Muscle of back (tissue), 11 donors: ENCODE measurements around the gene ZFYVE16. TPM values are rescaled to one million over a fixed set of nuclear protein-coding genes. Genes with fewer than 3 reads are reported as not detected.
A peak's percentile ranks its signal among the peaks of the same experiment; 100 is the strongest.
"Not testable (repeated sequence)": the region's sequence is repeated elsewhere in the genome, so short reads cannot be mapped to it uniquely, and the experiment has no call there.

ENCODE experiments used
- DNase-seq, 3 donors: peaks; one replicate each; pipeline versions ENCODE4 v3.0.0 to v3.0.0-alpha.2; 2013
- polyA plus RNA-seq, 10 donors: library from polyadenylated mRNA; unstranded; fragments of 120-200 nt; gene quantifications; one replicate each; pipeline ENCODE4 v1.2.1, GENCODE V29; 2013; ENCODE audit not compliant: insufficient read length in 10 of 10

ZFYVE16 gene
- polyA plus RNA-seq, 10 donors: 42.7 to 83.1 (median 55.9) TPM

DNA sequence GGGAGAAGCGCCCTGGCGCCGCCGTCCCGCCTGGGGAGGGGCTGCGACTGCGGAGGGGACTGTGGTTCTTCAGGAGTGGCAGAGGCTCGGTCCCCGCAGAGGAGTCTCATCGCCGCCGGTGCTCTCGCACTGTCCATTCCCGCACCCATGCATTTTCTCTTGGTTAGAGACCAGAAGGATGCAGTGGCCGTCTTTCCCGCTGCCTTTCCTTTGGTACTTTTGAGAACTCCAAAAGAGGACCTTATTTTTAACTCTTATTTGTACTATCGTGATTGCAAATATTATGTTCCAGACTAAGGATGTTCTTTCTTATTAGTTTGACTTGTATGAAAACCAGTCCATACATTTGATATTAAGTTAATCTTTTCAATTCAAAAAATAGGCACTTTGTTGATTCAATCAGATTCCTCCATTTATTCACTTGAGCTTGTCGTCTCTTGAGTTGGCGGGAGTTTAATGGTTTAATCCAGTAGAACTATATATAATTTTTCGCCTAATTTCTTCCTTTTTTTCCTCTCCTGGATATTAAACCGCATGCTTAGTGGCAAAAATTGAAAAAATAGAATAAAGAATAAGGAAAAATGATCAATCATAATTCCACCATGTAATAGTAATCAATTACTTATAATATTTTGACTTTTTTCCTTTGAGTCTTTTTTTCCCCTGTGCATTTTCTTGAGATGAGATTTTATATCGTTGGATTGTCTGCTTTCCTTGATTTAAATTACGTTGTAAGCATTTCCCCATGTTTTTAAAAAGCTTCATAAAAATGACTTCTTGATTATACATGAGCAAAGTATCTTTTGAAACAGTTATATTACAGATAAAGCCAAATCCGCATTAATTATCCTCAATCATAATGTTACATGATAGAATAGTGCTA is 861 bp downstream of the ZFYVE16 start:
- peak; percentile 23 to 74 (median 51) for DNase-seq

DNA sequence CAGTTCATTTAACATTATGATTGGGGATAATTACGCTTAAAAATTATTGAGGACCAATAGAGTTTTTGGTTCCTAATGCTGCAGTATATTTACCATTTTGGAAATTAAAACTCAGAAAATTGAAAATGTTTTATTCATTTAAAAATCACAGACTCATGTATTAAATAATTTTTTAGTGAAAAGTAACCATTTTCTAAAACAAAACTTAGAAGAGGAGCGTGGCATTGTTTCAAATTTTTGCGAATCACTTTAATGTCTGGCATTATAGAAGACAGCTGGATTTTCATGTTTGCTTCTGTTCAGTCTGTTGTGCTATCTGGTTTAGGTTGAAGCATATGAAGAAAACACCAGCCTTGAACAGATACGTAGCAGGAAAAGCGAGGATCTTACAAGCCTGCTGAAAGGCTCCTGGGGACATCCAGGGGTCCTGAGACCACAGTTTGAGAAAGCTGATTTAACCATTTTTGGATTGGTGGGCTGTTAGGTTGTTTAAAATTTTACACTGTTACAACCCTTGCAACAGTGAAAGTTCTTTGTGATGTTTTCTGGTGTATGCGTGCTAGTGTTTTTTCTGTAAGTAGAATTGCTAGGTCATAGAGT is 1.6 kb downstream of the ZFYVE16 start:
- DNase-seq: peak; percentile 18 to 63 (median 31)

DNA sequence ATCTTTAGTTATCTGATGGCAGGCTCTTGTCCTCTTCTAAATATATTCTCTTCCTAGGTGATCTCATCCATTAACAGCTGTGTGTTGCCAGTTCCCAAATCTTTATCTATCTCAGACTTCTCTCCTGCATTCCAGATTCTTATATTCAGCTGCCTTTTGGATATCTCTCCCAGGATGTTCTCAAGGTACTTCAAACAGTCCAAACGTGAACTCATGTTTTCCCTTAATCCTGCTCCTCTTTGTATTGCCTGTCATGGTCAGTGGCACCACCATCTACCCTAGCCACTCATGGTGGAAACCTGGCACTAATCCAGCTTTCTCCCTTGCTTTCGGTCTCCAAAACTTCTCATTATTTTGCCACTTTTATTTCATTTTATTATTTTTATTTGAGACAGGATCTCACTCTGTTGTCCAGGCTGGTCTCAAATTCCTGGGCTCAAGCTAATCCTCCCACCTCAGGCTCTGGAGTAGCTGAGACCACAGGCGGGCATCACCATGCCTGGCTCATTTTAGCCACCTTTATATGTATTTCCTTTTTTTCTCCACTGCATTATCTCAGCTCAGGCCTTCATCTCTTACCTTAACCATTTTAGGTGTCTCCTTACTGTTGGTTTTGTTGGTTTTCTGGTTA is 3.8 kb downstream of the ZFYVE16 start:
- peak in 1 of 3 donors; percentile 11 for DNase-seq

DNA sequence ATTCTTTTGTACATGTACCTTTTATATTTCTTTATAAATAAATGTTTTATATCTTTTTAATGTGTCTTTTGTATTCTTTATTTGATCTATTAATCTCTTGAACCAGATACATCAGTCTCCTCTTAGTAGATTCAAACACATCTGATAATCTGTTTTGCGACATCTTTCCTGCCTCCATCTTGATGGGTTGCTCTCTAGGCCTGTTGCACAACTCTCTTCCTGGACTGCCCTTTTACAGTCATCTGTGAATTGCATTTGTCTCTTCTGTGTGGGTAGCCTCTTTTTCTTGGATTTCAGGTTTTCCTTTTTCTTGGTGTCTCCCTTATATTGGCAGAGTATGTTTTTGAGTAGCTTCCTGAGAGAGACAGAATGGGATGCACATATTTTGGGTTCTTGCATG is 6.2 kb downstream of the ZFYVE16 start:
- DNase-seq: no peak

DNA sequence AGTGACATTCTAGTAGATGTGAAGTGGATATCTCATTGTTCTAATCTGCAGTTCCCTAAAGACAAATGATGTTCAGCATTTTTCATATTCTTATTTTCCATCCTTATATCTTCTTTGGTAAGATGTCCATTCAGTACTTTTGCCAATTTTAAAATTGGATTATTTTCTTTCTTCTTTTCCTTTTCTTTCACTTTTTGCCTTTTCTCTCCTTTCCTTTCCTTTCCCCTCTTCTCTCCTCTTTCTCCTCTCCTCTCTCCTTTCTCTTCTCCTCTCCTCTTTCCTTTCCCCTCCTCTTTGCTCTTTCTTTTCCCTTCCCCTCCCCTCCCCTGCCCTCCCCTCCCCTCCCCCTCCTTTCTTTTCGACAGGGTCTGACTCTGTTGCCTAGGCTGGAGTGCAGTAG is 10.1 kb downstream of the ZFYVE16 start:
- no peak for DNase-seq

DNA sequence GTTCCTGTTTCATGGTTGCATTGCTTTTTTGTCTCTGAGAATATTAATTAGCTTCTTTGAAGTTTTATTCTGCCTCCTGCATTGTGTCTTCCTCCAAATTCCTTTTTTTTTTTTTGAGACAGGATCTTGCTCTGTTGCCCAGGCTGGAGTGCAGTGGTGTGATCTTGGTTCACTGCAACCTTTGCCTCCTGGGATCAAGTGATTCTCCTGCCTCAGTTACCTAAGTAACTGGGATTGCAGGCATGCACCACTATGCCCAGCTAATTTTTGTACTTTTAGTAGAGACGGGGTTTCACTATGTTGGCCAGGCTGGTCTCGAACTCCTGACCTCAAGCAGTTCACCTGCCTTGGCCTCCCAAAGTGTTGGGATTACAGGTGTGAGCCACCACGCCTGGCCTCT is 16.5 kb downstream of the ZFYVE16 start:
- not testable (repeated sequence) for DNase-seq

DNA sequence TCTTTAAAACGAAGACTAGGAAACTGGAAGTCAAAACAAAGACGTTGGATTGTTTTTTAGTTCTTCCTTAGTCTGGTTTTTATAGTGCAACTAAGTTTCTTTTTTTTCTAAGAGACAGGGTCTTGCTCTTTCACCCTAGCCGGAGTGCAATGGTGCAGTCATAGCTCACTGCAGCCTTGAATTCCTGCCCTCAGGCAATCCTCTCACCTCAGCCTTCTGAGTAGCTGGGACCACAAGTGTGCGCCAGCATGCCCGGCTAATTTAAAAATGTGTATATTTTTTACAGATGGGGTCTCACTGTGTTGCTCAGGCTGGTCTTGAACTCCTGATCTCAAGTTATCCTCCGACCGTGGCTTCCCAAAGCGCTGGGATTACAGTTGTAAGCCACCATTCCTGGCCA is 27.6 kb downstream of the ZFYVE16 start:
- DNase-seq: no peak

DNA sequence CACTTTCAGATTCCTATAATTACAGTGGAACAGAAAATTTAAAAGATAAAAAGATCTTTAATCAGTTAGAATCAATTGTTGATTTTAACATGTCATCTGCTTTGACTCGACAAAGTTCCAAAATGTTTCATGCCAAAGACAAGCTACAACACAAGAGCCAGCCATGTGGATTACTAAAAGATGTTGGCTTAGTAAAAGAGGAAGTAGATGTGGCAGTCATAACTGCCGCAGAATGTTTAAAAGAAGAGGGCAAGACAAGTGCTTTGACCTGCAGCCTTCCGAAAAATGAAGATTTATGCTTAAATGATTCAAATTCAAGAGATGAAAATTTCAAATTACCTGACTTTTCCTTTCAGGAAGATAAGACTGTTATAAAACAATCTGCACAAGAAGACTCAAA is 29.5 kb downstream of the ZFYVE16 start:
- DNase-seq: no peak

DNA sequence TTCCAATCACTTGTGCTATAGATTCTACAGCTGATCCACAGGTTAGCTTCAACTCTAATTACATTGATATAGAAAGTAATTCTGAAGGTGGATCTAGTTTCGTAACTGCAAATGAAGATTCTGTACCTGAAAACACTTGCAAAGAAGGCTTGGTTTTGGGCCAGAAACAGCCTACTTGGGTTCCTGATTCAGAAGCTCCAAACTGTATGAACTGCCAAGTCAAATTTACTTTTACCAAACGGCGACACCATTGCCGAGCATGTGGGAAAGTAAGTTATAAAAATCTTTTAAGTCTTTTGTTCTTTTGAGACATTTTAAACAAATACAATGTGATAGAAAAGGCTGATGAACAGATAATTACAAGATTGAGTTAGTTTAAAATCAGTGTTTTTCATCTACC is 30.9 kb downstream of the ZFYVE16 start:
- DNase-seq: no peak

DNA sequence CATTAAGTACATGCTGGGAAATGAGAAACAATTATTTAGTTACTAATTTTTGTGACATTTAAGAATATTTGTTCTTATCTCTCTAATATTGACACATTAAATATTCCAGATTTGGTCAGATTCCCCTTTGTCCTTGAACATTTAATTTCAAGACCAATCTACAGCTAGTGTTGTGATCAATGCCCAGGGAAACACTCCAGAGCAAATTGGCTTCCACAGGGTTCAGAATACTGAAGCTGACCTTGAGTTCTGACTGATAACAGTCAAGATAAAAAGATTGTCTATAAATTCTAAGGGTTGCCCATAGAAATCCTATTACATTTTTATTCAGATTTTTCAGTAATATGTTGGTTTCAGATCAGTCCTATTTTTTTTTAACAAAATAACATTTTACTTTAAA is 31.3 kb downstream of the ZFYVE16 start:
- DNase-seq: no peak

DNA sequence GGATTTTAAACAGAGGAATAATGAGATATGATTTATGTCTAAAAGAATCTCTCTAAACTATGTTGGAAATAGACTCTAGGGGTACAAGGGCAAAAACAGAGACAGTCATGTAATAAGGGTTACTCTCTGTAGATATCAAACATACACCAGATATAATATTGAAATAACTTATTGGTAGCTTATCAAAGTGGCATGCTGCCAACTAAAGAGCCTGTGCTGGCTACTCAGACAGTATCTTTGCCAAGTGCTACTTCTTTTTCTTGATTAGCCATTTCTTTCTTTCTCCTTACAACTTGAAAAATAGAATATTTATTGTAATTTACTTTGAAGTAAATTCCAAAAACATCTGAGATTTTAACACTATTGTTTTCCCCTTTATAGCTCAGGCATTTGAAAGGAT is 34.9 kb downstream of the ZFYVE16 start:
- no peak for DNase-seq

DNA sequence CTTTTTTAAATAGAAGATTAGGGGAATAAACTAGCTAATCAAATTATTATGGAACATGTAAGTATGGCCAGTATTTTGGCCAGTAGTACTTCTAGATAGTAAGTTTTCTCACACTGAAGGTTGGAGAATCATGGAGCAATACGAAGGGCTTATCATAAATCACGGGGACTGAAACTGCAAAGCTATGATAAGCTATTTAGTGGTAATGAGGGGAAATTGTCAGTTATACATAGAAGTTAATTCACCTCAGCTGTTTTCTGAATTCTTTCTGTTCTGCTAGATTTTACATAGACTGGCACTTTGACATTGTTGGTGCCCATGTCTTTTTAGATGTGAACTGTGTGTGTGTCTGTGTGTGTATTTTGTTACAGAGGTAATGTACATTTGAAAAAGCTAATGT is 45.5 kb downstream of the ZFYVE16 start:
- no peak for DNase-seq

DNA sequence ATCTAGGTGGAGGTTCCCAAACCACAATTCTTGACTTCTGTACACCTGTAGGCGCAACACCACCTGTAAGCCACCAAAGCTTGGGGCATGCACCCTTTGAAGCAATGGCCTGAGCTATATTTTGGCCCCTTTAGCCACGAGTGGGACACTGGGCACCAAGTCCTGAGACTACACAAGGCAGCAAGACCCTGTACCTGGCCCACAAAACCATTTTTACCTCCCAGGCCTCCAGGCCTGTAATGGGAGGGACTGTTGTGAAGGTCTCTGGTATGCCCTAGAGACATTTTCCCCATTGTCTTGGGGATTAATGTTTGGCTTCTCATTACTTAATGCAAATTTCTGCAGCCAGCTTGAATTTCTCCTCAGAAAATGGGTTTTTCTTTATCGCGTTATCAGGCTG is 55.4 kb downstream of the ZFYVE16 start:
- no peak for DNase-seq

DNA sequence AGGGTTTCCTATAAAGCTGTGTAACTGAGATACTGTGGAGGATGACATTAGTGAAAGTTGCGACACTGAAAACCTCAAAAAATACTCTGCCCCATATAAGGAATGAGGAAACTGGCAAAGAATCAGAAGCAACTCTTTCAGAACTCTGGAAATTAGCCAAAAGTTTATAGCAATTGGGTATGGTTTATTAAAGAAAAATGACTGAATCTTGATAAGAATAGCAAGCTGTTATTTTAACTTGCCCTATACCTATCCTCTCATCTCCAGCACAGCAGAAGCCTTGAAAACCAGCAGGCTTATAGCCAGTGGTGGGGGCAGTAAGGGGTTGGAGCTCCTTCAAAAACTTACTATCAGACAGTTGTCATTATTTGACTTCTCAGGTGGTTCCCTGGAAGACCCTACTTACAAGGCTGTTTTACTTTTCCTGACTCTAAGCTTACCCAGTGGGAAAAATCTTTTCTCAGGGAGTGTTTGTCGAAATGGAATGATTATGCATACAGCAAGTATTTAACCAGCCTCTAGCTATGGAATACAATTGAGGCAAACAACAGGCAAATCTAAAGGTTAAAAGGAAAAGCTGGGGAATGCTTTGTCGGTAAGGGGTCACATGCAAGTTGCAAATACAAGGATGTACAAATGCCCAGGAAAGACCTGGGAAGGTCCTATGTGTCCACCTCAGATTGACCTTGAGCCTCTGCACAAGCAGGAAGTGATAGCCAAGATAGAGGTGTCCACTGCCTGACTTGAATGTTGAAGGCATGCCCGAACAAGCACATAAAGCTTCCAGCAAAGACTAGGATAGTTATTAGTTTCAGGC is 59.0 kb downstream of the ZFYVE16 start:
- no peak for DNase-seq

DNA sequence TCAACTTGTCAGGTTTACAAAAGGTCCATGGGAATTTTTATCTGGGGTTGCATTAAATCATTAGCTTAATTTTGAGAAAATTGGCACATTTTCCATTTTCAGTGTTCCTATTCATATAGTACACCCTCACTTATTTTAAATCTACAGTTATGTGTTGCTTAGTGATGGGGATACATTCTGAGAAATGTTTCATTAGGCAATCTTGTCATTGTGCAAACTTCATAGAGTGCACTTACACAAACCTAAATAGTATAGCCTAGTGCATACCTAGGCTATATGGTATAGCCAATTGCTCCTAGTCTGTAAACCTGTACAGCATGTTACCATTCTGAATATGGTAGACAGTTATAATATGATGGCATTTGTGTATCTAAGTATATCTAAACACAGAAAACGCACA is 60.3 kb downstream of the ZFYVE16 start:
- no peak for DNase-seq

DNA sequence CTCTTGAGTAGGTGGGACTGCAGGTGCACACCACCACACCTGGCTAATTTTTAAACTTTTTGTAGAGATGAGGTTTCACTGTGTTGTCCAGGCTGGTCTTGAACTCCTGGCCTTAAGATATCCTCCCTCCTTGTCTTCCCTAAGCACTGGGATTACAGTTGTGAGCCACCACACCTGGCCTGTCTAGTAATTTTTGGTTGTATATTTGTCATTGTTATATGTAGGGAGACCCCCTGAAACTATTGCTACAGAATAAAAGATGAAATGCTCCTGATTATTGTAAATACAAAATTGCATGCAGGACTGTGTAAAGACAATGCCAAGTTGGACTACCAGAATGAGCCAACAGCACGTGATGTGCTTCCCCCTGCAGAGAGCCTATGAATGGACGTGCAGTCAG is 62.8 kb downstream of the ZFYVE16 start:
- not testable (repeated sequence) for DNase-seq

DNA sequence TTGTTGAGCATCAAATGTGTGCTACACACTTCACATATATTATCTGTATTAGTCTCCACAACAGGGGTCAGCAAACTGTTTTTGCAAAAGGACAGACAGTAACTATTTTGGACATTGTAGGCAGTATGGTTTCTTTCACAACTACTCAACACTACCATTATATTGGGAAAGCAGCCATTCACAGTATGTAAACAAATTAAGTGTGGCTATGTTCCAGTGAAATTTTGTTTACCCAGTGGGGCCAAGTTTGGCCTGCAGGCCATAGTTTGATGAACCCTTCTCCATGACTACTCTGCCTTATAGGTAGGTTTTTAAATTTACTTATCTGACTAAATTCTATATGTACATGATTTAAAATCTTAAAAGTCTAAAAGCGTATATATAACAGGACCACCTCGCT is 67.1 kb downstream of the ZFYVE16 start:
- DNase-seq: no peak

DNA sequence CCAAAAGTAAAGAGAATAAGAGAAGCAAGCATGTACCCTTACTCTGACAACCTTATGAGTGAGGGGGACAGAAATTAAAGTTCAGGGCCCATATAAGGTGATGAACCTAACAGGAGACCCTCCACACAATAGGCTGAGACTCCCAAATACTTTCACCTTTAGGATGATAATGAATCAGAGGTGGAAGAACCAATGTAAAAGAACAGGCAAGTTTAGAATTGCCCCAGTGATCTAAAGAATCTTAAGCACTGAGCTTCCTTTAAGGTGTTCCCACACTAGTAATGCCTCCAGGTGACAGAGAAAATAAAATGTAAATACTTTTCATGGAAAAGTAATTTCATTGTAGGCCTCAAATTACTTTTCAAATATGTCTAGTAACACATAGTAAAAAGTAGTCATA is 71.8 kb downstream of the ZFYVE16 start:
- no peak for DNase-seq

DNA sequence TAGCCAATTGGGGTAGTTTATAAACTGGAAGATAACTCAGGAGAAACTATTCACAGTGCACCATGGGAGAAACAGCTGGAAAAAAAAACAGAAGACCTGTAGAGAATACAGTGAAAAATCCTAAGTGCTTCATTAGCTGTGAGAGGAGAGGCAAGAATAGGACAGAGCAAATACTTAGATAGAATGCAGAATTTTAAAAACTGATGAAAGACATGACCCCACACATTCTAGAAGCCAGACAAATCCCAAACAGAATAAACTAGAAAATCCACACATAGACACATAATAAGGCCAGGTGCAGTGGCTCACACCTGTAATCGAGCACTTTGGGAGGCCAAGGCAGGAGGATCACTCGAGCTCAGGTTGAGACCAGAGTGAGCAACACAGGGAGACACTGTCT is 72.5 kb downstream of the ZFYVE16 start:
- no peak for DNase-seq

DNA sequence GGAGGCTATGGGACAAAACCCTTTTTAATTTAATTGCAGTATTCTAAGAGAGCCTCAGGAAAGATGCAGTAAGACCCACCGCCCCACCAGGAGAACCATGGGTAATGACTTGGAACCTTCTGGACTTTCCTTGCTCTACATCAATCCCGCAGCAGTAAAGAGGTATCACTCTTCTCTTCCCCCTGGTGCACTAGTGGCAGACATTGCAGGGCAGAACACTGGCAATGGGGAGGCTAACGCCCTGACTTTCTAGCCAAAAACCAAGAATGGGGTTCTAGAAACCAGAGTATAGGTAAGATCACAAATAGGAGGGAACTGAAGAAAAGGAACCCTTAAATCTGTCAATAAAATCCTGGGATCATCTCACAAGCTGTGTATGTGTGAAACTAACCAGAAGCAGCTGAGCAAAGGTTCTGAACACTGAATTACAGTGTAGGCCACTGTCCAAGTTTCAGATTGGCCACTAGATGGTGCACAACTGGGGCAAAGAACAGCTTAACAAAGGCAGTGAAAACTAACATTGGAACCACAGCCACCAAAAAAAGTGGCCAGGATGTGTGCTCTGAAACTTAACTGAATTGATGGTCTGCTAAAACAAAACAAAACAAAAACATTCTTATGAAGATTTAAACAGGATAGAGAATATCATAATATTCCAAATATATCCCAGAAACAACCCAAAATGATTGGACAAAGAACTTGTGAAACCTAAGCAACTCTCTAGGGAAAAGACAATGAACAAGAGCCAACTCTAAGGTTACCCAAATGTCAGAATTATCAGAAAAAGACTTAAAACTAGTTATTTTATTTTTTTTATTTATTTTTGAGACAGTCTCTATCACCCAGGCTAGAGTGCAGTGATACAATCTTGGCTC is 73.4 kb downstream of the ZFYVE16 start:
- peak in 1 of 3 donors; percentile 12 for DNase-seq

DNA sequence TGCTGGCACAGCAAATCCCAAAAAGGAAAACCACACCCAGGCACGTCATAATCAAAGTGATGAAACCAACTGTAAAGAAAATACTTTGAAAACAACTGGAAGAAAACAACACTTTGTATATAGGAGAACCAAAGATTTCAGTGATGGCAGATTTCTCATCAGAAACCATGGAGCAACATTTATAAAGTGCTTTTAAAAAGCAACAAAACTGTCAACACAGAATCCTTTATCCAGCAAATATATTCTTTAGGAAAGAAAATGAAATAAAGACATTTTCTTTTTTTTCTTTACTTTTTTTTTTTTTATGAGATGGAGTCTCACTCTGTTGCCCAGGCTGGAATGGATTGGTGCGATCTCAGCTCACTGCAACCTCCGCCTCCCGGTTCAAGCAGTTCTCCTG is 74.7 kb downstream of the ZFYVE16 start:
- DNase-seq: no peak
